ENCODE measurements around the gene OPA1.

GRCh38 chr3:193620057-193620456, 27.0 kb downstream of the OPA1 start:
- TF ChIP-seq POLR2AphosphoS5 (IDR thresholded peaks at IDR 0.05) (no peak), POLR2A (IDR thresholded peaks at IDR 0.05) (no peak), EP300 (IDR thresholded peaks at IDR 0.05) (no peak)
- TF ChIP-seq, protein P1, sequence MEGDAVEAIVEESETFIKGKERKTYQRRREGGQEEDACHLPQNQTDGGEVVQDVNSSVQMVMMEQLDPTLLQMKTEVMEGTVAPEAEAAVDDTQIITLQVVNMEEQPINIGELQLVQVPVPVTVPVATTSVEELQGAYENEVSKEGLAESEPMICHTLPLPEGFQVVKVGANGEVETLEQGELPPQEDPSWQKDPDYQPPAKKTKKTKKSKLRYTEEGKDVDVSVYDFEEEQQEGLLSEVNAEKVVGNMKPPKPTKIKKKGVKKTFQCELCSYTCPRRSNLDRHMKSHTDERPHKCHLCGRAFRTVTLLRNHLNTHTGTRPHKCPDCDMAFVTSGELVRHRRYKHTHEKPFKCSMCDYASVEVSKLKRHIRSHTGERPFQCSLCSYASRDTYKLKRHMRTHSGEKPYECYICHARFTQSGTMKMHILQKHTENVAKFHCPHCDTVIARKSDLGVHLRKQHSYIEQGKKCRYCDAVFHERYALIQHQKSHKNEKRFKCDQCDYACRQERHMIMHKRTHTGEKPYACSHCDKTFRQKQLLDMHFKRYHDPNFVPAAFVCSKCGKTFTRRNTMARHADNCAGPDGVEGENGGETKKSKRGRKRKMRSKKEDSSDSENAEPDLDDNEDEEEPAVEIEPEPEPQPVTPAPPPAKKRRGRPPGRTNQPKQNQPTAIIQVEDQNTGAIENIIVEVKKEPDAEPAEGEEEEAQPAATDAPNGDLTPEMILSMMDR (IDR thresholded peaks at IDR 0.05): no peak

Measured in suprapubic skin (tissue), 4 donors.